ENCODE measurements around the gene TSSC4. TPM values are rescaled to one million over a fixed set of nuclear protein-coding genes. Genes with fewer than 3 reads are reported as not detected.
A peak's percentile ranks its signal among the peaks of the same experiment; 100 is the strongest.
"Not testable (repeated sequence)": the region's sequence is repeated elsewhere in the genome, so short reads cannot be mapped to it uniquely, and the experiment has no call there.

TSSC4 gene
- total RNA-seq (2014; rRNA removed; shearing (Covaris generic); ENCODE audit: low replicate concordance): 25.3 and 47.5 TPM in 2 replicates

DNA sequence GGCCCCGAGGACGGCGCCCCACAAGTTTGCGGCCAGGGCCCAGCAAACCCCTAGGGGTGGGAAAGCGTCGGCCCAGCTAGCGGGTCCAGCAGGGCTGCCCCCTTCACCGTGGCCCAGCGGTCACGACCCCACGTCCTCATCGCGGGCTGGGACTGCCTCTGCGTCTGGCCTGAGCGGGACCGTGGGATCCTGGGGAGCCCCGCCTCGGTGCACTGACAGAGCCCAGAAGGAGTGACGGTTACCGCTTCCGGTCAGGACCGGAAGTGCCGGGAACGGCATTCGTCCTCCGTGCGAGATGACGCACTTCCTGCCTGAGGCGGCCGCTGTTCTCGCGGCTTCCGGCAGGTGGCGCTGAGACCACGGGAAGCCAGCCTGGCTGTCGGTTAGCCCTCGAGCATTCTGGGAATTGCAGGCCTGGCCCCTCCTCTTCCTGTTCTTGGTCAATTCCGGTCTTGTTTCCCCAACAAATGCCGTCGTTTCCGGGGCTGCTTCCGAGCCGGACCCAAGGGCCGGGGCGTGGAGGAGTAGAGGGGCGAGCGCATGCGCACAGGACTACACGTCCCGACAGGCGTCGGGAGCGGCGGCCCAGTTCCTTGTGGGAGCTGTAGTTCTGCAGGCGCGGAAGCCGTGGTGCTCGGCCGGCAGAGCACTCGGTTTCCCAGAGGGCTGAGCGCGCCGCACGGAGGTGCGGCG, at the start of gene TSSC4:
Gene TSSC4, plus strand, starts transcription at position 682 of the 693 bp plus-strand sequence. CDS start 1,884 bp downstream, outside the sequence.
- no peaks in the 10 kb centered on the region for H3K9me2 ChIP-seq (replicated peaks; ENCODE audit: insufficient read depth, low read length)
- H2AFZ ChIP-seq (ENCODE audit: low read length): no peak within 1 kb of the TSS
- no peaks in the 10 kb centered on the region for H3K27me3 ChIP-seq (ENCODE audit: low read length)
- peak within 1 kb of the TSS; percentile 85 for H3K4me2 ChIP-seq (ENCODE audit: low read depth, low read length, poor library complexity, severe bottlenecking)
- DNase-seq: peak; percentile 100
- H3K9ac ChIP-seq (ENCODE audit: low read length): peak within 1 kb of the TSS; percentile 97
- H4K20me1 ChIP-seq (ENCODE audit: insufficient read depth, low read depth, low read length): peaks cover 28% of the 10 kb centered on the region; the same call in 1 of the 2 replicates
- H3K9me3 ChIP-seq (ENCODE audit: low read length): no peaks in the 10 kb centered on the region
- H3K36me3 ChIP-seq (ENCODE audit: insufficient read depth, low read length): peaks cover 24% of the 10 kb centered on the region
- peaks cover 59% of the 10 kb centered on the region for H3K4me1 ChIP-seq (ENCODE audit: low read length)
- H3K27ac ChIP-seq (ENCODE audit: low read length): peak within 1 kb of the TSS; percentile 90
- peaks cover 16% of the 10 kb centered on the region for H3K79me2 ChIP-seq (ENCODE audit: low read length)
- H3K4me3 ChIP-seq (ENCODE audit: low read length): peak within 1 kb of the TSS; percentile 92

DNA sequence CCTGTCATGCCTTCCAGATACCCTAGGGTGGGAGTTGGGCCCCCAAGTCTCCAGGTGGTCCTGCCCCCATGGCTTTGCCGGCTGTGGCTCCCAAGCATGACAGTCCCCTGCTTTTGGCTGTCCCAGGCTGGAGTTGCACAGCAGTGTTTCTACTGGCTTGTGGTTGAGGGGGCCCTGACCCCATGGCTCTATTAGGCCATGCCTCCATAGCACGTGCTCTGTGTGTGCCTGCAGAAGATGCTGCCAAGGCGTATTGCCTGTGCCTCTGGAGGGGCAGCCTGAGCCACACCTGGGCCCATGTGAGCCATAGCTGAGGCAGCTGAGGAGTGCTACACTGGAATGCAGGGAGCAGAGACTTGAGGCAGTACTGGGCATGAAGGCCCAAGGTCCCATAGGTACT, 48.8 kb upstream of the TSSC4 start:
- H3K9me3 ChIP-seq (ENCODE audit: low read length): no peaks in the 10 kb centered on the region
- no peaks in the 10 kb centered on the region for H3K36me3 ChIP-seq (ENCODE audit: insufficient read depth, low read length)
- H3K4me2 ChIP-seq (ENCODE audit: low read depth, low read length, poor library complexity, severe bottlenecking): no peak overlapping the region
- H3K9ac ChIP-seq (ENCODE audit: low read length): no peak overlapping the region
- no peaks in the 10 kb centered on the region for H3K9me2 ChIP-seq (replicated peaks; ENCODE audit: insufficient read depth, low read length)
- H2AFZ ChIP-seq (ENCODE audit: low read length): no peak overlapping the region
- no peaks in the 10 kb centered on the region for H3K79me2 ChIP-seq (ENCODE audit: low read length)
- no peak for DNase-seq
- no peaks in the 10 kb centered on the region for H4K20me1 ChIP-seq (ENCODE audit: insufficient read depth, low read depth, low read length)
- no peaks in the 10 kb centered on the region for H3K4me1 ChIP-seq (ENCODE audit: low read length)
- no peaks in the 10 kb centered on the region for H3K27me3 ChIP-seq (ENCODE audit: low read length)
- H3K4me3 ChIP-seq (ENCODE audit: low read length): no peak overlapping the region
- H3K27ac ChIP-seq (ENCODE audit: low read length): no peak overlapping the region

DNA sequence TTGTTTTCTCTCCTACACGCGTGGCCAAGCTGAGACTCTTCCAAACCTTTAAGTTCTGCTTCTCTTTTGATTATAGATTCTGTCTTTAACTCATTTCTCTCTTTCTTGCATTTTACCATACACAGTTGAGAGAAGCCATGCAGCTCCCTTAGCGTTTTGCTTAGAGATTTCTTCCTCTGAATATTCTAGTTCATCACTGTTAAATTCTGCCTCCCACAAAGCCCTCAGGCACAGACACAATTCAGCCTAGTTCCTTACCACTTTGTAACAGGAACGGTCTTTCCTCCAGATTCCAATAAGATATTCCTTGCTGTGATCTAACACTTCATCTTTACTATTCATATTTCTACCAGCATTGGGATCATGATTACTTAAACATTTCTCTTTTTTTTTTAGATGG, 48.1 kb upstream of the TSSC4 start:
- Histone ChIP-seq H3K36me3 (ENCODE audit: insufficient read depth, low read length) (no peaks in the 10 kb centered on the region), H3K4me1 (ENCODE audit: low read length) (no peaks in the 10 kb centered on the region), H3K79me2 (ENCODE audit: low read length) (no peaks in the 10 kb centered on the region), H4K20me1 (ENCODE audit: insufficient read depth, low read depth, low read length) (no peaks in the 10 kb centered on the region), H3K9me2 (replicated peaks; ENCODE audit: insufficient read depth, low read length) (no peaks in the 10 kb centered on the region), H2AFZ (ENCODE audit: low read length) (no peak overlapping the region), H3K9me3 (ENCODE audit: low read length) (no peaks in the 10 kb centered on the region), H3K27ac (ENCODE audit: low read length) (no peak overlapping the region), H3K4me3 (ENCODE audit: low read length) (no peak overlapping the region), H3K9ac (ENCODE audit: low read length) (no peak overlapping the region), H3K27me3 (ENCODE audit: low read length) (no peaks in the 10 kb centered on the region), H3K4me2 (ENCODE audit: low read depth, low read length, poor library complexity, severe bottlenecking) (no peak overlapping the region)
- DNase-seq: no peak

DNA sequence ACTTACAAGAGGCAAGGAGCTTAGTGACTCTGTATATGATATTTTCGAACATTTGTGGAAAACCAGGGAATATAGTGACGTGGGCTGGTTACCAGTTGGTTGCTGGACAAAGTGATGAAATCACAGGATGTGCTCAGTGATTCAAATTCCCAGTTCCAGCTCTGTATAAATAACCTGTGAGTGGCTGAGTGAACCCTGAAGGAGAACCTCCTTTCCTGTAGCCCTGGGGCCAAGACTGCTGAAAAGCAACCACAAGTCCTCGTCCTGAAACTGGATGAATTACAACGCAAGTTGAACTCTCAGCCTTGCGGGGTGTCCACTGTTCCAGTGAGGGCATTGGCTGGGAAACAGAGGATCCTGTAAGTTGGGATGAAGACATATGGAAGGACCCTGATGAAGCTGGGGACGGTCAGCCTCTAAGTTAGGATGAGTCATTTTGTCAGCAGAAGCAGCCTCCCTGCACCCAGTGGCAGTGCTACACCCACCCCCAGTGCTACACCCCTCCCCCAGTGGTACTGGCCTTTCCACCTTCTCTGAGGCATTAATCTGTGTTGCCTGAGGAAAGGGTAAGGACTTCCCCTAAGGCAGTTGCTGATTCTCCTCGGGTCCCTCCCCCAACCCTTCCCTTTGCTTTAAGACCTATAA, 45.4 kb upstream of the TSSC4 start:
- H3K9me2 ChIP-seq (replicated peaks; ENCODE audit: insufficient read depth, low read length): no peaks in the 10 kb centered on the region
- H2AFZ ChIP-seq (ENCODE audit: low read length): no peak overlapping the region
- no peak for DNase-seq
- no peaks in the 10 kb centered on the region for H3K79me2 ChIP-seq (ENCODE audit: low read length)
- H3K27me3 ChIP-seq (ENCODE audit: low read length): no peaks in the 10 kb centered on the region
- no peaks in the 10 kb centered on the region for H3K4me1 ChIP-seq (ENCODE audit: low read length)
- H4K20me1 ChIP-seq (ENCODE audit: insufficient read depth, low read depth, low read length): no peaks in the 10 kb centered on the region
- no peaks in the 10 kb centered on the region for H3K36me3 ChIP-seq (ENCODE audit: insufficient read depth, low read length)
- no peak overlapping the region for H3K4me3 ChIP-seq (ENCODE audit: low read length)
- H3K9me3 ChIP-seq (ENCODE audit: low read length): no peaks in the 10 kb centered on the region
- no peak overlapping the region for H3K4me2 ChIP-seq (ENCODE audit: low read depth, low read length, poor library complexity, severe bottlenecking)
- H3K9ac ChIP-seq (ENCODE audit: low read length): no peak overlapping the region
- H3K27ac ChIP-seq (ENCODE audit: low read length): no peak overlapping the region

DNA sequence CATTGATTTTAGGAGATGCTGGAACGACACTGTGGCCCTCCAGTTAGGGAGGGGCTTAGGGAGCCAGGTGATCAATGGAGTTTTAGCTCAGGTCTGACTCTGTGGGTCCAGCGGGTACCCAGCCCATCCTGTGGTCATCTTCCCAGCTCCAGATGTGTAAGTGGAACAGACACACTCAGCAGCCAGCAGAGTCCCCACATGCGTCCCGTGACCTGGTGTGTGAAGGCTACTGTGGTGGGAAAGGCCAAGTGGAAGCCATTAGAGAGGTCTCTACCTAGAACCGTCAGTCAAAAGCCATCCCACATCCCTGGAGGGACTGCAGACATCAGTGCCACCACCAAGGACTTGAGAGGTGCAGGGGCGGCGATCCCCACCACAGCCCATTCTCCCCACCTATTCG, 43.3 kb upstream of the TSSC4 start:
- H3K27me3 ChIP-seq (ENCODE audit: low read length): no peaks in the 10 kb centered on the region
- H3K27ac ChIP-seq (ENCODE audit: low read length): no peak overlapping the region
- no peaks in the 10 kb centered on the region for H3K4me1 ChIP-seq (ENCODE audit: low read length)
- no peaks in the 10 kb centered on the region for H3K9me2 ChIP-seq (replicated peaks; ENCODE audit: insufficient read depth, low read length)
- no peaks in the 10 kb centered on the region for H4K20me1 ChIP-seq (ENCODE audit: insufficient read depth, low read depth, low read length)
- H3K36me3 ChIP-seq (ENCODE audit: insufficient read depth, low read length): no peaks in the 10 kb centered on the region
- no peaks in the 10 kb centered on the region for H3K9me3 ChIP-seq (ENCODE audit: low read length)
- no peak overlapping the region for H2AFZ ChIP-seq (ENCODE audit: low read length)
- H3K4me2 ChIP-seq (ENCODE audit: low read depth, low read length, poor library complexity, severe bottlenecking): no peak overlapping the region
- H3K4me3 ChIP-seq (ENCODE audit: low read length): no peak overlapping the region
- H3K79me2 ChIP-seq (ENCODE audit: low read length): no peaks in the 10 kb centered on the region
- no peak overlapping the region for H3K9ac ChIP-seq (ENCODE audit: low read length)
- no peak for DNase-seq

DNA sequence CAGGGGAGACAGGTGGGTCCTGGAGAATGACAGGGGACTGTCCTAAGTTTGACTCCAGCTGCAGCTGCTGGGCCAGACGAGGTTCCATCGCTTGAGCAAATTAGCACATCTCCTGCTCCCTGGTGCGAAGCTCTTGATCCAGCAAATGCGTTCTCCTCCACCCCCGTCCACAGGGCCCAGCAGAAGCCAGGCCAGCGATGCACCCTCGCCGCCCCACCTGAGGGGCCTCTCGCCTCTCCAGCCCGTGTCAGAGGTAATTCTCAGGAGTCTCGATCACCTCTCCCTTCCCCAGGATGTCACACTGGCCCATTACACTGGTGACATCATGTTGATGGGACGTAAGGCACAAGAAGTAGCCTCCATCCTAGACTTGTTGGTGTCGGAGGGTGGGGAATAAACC, 42.9 kb upstream of the TSSC4 start:
- not testable (repeated sequence) for DNase-seq; H3K4me2 ChIP-seq (ENCODE audit: low read depth, low read length, poor library complexity, severe bottlenecking); H3K79me2 ChIP-seq (ENCODE audit: low read length); H3K4me3 ChIP-seq (ENCODE audit: low read length); H3K9me2 ChIP-seq (replicated peaks; ENCODE audit: insufficient read depth, low read length); H2AFZ ChIP-seq (ENCODE audit: low read length); H3K9ac ChIP-seq (ENCODE audit: low read length); H3K27ac ChIP-seq (ENCODE audit: low read length); H3K27me3 ChIP-seq (ENCODE audit: low read length); H3K36me3 ChIP-seq (ENCODE audit: insufficient read depth, low read length); H3K4me1 ChIP-seq (ENCODE audit: low read length); H4K20me1 ChIP-seq (ENCODE audit: insufficient read depth, low read depth, low read length); H3K9me3 ChIP-seq (ENCODE audit: low read length)

DNA sequence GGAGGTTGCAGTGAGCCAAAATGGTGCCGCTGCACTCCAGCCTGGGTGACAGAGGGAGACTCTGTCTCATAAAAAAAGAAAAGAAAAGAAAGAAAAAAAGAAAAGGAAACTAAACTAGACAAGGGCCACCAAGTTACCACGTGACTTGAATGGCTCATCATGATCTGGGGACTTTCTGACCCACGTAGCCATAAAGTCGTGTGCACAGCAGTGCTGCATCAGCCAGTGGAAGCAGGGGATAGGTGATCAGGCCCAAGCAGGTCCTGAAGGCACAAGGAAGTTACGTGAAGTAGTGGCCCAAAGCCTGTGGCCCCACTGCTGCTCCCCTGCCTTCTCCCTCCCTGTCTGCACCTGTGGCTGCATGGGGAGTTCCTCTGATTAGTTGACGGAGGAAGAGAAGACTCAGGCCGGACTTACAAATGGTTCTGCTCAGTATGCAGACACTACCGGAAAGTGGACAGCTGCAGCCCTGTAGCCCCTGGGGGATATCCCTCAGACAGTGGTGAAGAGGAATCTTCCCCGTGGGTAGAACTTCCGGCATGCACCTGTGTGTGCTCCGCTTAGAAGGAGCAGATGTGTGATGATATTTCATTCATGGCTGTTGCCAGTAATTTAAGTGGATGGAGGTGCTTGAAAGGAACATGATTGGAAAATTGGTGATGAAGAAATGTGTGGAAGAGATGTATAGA, 41.7 kb upstream of the TSSC4 start:
- Histone ChIP-seq H4K20me1 (ENCODE audit: insufficient read depth, low read depth, low read length) (peaks cover 3% of the 10 kb centered on the region; the same call in 1 of the 2 replicates), H3K4me3 (ENCODE audit: low read length) (no peak overlapping the region), H3K9ac (ENCODE audit: low read length) (no peak overlapping the region), H2AFZ (ENCODE audit: low read length) (no peak overlapping the region), H3K36me3 (ENCODE audit: insufficient read depth, low read length) (no peaks in the 10 kb centered on the region), H3K4me1 (ENCODE audit: low read length) (no peaks in the 10 kb centered on the region), H3K4me2 (ENCODE audit: low read depth, low read length, poor library complexity, severe bottlenecking) (no peak overlapping the region), H3K79me2 (ENCODE audit: low read length) (no peaks in the 10 kb centered on the region), H3K27me3 (ENCODE audit: low read length) (no peaks in the 10 kb centered on the region), H3K9me2 (replicated peaks; ENCODE audit: insufficient read depth, low read length) (no peaks in the 10 kb centered on the region), H3K27ac (ENCODE audit: low read length) (no peak overlapping the region), H3K9me3 (ENCODE audit: low read length) (no peaks in the 10 kb centered on the region)
- no peak for DNase-seq

DNA sequence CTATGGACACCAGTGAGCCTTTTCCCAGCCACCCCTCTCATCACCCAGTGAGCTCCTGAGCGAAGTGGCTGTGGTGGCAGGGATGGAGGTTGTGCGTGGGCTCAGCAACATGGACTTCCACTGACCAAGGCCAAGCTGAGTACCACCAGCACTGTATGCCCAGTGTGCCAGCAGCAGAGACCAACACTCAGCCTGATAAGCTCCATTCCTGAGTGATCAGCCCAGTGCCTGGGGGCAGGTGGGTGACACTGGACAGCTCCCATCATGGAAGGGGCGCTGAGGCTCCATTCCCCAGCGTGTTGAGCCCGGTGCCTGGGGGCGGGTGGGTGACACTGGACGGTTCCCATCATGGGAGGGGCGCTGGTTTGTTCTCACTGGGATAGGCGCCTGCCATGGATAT, 41.0 kb upstream of the TSSC4 start:
- Histone ChIP-seq H4K20me1 (ENCODE audit: insufficient read depth, low read depth, low read length) (peaks cover 3% of the 10 kb centered on the region; the same call in 1 of the 2 replicates), H3K9ac (ENCODE audit: low read length) (no peak overlapping the region), H3K4me3 (ENCODE audit: low read length) (no peak overlapping the region), H3K27ac (ENCODE audit: low read length) (no peak overlapping the region), H3K36me3 (ENCODE audit: insufficient read depth, low read length) (no peaks in the 10 kb centered on the region), H3K9me3 (ENCODE audit: low read length) (no peaks in the 10 kb centered on the region), H3K79me2 (ENCODE audit: low read length) (no peaks in the 10 kb centered on the region), H3K27me3 (ENCODE audit: low read length) (no peaks in the 10 kb centered on the region), H3K4me1 (ENCODE audit: low read length) (no peaks in the 10 kb centered on the region), H2AFZ (ENCODE audit: low read length) (no peak overlapping the region), H3K9me2 (replicated peaks; ENCODE audit: insufficient read depth, low read length) (no peaks in the 10 kb centered on the region), H3K4me2 (ENCODE audit: low read depth, low read length, poor library complexity, severe bottlenecking) (no peak overlapping the region)
- no peak for DNase-seq
